Measurements from ENCODE around the gene XPNPEP3.

Gene XPNPEP3

GRCh38 chr22:40920526-40920925, 63.6 kb downstream of the XPNPEP3 start:
- TF ChIP-seq SNAI2 (CRISPR knock-in tag; IDR thresholded peaks at IDR 0.05) (no peak), GLIS3 (CRISPR knock-in tag; IDR thresholded peaks at IDR 0.05) (no peak), ZC3H10 (CRISPR knock-in tag; IDR thresholded peaks at IDR 0.05) (no peak), TSHZ2 (CRISPR knock-in tag; IDR thresholded peaks at IDR 0.05) (no peak), RARB (CRISPR knock-in tag; IDR thresholded peaks at IDR 0.05) (no peak)

GRCh38 chr22:40922484-40923303, 65.7 kb downstream of the XPNPEP3 start:
- TF ChIP-seq ZNF565 (CRISPR knock-in tag; conservative IDR thresholded peaks at IDR 0.05; ENCODE audit: low read depth) (no peak), TSHZ2 (CRISPR knock-in tag; IDR thresholded peaks at IDR 0.05) (no peak), POU6F1 (CRISPR knock-in tag; IDR thresholded peaks at IDR 0.05; ENCODE audit: borderline replicate concordance, low read depth) (no peak), TOX (CRISPR knock-in tag; IDR thresholded peaks at IDR 0.05; ENCODE audit: borderline replicate concordance) (no peak), ZFP30 (CRISPR knock-in tag; IDR thresholded peaks at IDR 0.05) (no peak), ZC3H10 (CRISPR knock-in tag; IDR thresholded peaks at IDR 0.05) (no peak), PATZ1 (CRISPR knock-in tag; IDR thresholded peaks at IDR 0.05; ENCODE audit: borderline replicate concordance) (no peak), PPARA (CRISPR knock-in tag; IDR thresholded peaks at IDR 0.05; ENCODE audit: borderline replicate concordance) (no peak), TCF4 (CRISPR knock-in tag; IDR thresholded peaks at IDR 0.05; ENCODE audit: borderline replicate concordance) (no peak), BACH2 (CRISPR knock-in tag; IDR thresholded peaks at IDR 0.05; ENCODE audit: borderline replicate concordance) (no peak), ZNF8 (CRISPR knock-in tag; IDR thresholded peaks at IDR 0.05) (no peak), ISL1 (CRISPR knock-in tag; IDR thresholded peaks at IDR 0.05) (no peak), SNAI2 (CRISPR knock-in tag; IDR thresholded peaks at IDR 0.05) (no peak), ZNF70 (CRISPR knock-in tag; IDR thresholded peaks at IDR 0.05) (no peak), ARNTL (CRISPR knock-in tag; IDR thresholded peaks at IDR 0.05; ENCODE audit: borderline replicate concordance, low read depth) (no peak), RARB (CRISPR knock-in tag; IDR thresholded peaks at IDR 0.05) (no peak), GLIS3 (CRISPR knock-in tag; IDR thresholded peaks at IDR 0.05) (no peak), CSDC2 (CRISPR knock-in tag; IDR thresholded peaks at IDR 0.05) (no peak)
- TF ChIP-seq, protein P1, sequence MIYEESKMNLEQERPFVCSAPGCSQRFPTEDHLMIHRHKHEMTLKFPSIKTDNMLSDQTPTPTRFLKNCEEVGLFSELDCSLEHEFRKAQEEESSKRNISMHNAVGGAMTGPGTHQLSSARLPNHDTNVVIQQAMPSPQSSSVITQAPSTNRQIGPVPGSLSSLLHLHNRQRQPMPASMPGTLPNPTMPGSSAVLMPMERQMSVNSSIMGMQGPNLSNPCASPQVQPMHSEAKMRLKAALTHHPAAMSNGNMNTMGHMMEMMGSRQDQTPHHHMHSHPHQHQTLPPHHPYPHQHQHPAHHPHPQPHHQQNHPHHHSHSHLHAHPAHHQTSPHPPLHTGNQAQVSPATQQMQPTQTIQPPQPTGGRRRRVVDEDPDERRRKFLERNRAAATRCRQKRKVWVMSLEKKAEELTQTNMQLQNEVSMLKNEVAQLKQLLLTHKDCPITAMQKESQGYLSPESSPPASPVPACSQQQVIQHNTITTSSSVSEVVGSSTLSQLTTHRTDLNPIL (CRISPR knock-in tag; IDR thresholded peaks at IDR 0.05; ENCODE audit: low read depth): no peak
- ATAC-seq: peak; percentile 67

More at GRCh38 chr22:40920526-40920925, 63.6 kb downstream of the XPNPEP3 start:
- ATAC-seq: no peak
